HepG2 (cell line): ENCODE results near the gene CHN2. TPM values are rescaled to one million over a fixed set of nuclear protein-coding genes. Genes with fewer than 3 reads are reported as not detected.

Experiments used
- BRF2 ChIP-seq: sonication (generic); formaldehyde crosslinking; IDR thresholded peaks from 2 replicates; pipeline ENCODE4 v1.8.1; 2022; ENCODE audit warnings: mild to moderate bottlenecking, missing genetic modification reagents
- CC2D1A ChIP-seq: sonication (generic); formaldehyde crosslinking; IDR thresholded peaks from 2 replicates; pipeline ENCODE4 v1.8.1; 2023; ENCODE audit warnings: mild to moderate bottlenecking, missing genetic modification reagents
- CTCF ChIP-seq: sonication (generic); formaldehyde crosslinking; IDR thresholded peaks from 2 replicates; pipeline ENCODE4 v1.5.0; 2020; ENCODE audit warnings: mild to moderate bottlenecking, missing genetic modification reagents, moderate library complexity
- HMGA1 ChIP-seq: sonication (generic); formaldehyde crosslinking; conservative IDR thresholded peaks from 2 replicates; pipeline ENCODE4 v1.4.0; 2020; ENCODE audit warnings: missing genetic modification reagents
- HMGXB4 ChIP-seq, 2 experiments: sonication (generic) in 1 of 2; formaldehyde crosslinking in 1 of 2; IDR thresholded peaks; 2 replicates each; pipeline versions ENCODE4 v1.4.0 to v1.6.1; 2018 to 2020; ENCODE audit warnings: missing genetic modification reagents in 2 of 2, borderline replicate concordance in 1 of 2, low read depth in 1 of 2, mild to moderate bottlenecking in 1 of 2, missing biosample characterization in 1 of 2
- HNRNPH1 ChIP-seq: fragments of 200-400 bp; formaldehyde crosslinking; optimal IDR thresholded peaks from 2 replicates; pipeline ENCODE3; 2017; ENCODE audit warnings: mild to moderate bottlenecking, low read depth, low read length
- MXD3 ChIP-seq: IDR thresholded peaks from 2 replicates; pipeline ENCODE4 v1.6.1; 2016; ENCODE audit warnings: mild to moderate bottlenecking, missing biosample characterization, missing genetic modification reagents
- POLR2G ChIP-seq: fragments of 200-400 bp; formaldehyde crosslinking; IDR thresholded peaks from 2 replicates; pipeline ENCODE4 v1.6.1; 2018; ENCODE audit warnings: mild to moderate bottlenecking, low read depth, low read length, moderate library complexity
- SNRNP70 ChIP-seq: fragments of 200-400 bp; formaldehyde crosslinking; IDR thresholded peaks from 2 replicates; pipeline ENCODE4 v1.6.1; 2017; ENCODE audit warnings: mild to moderate bottlenecking, low read depth, low read length, moderate library complexity
- TRIM22 ChIP-seq: fragments of 450-650 bp; IDR thresholded peaks from 2 replicates; pipeline ENCODE4 v1.6.1; 2017
- ZKSCAN8 ChIP-seq: IDR thresholded peaks from 2 replicates; pipeline ENCODE4 v1.6.1; 2016; ENCODE audit warnings: borderline replicate concordance, missing genetic modification reagents, missing compliant biosample characterization
- ZNF383 ChIP-seq: sonication (generic); formaldehyde crosslinking; IDR thresholded peaks from 2 replicates; pipeline ENCODE4 v1.4.0; 2020; ENCODE audit warnings: missing genetic modification reagents, mild to moderate bottlenecking, borderline replicate concordance
- ZNF512 ChIP-seq: sonication (generic); formaldehyde crosslinking; IDR thresholded peaks from 2 replicates; pipeline ENCODE4 v1.4.0; 2020; ENCODE audit warnings: mild to moderate bottlenecking, missing genetic modification reagents
- ZNF569 ChIP-seq: sonication (generic); formaldehyde crosslinking; IDR thresholded peaks from 2 replicates; pipeline ENCODE4 v1.5.0; 2020; ENCODE audit warnings: mild to moderate bottlenecking, missing genetic modification reagents, moderate library complexity, borderline replicate concordance
- ZNF784 ChIP-seq: sonication (generic); formaldehyde crosslinking; IDR thresholded peaks from 2 replicates; pipeline ENCODE4 v1.5.1; 2020; ENCODE audit warnings: missing genetic modification reagents, mild to moderate bottlenecking, borderline replicate concordance
- ZNF800 ChIP-seq: sonication (generic); formaldehyde crosslinking; IDR thresholded peaks from 2 replicates; pipeline ENCODE4 v1.4.0; 2020; ENCODE audit warnings: missing genetic modification reagents
- polyA plus RNA-seq, 8 experiments: library from polyadenylated mRNA; depleted of rRNA in 3 of 8; stranded (reverse) in 7 of 8; unstranded in 1 of 8; fragments of >200 nt; fragmentation: Illumina TruSeq in 4 of 8; extraction: Trizol in 4 of 8; gene quantifications; 2 replicates each; pipeline versions ENCODE4 v1.2.1 to v1.2.3, GENCODE V29; 2011 to 2016; ENCODE audit warnings: low read depth in 4 of 8, missing spikeins in 1 of 8, mixed read lengths in 1 of 8; ENCODE audit not compliant: insufficient read depth in 1 of 8
- total RNA-seq, 5 experiments: library from RNA; depleted of rRNA; stranded (reverse); fragments of >200 nt; fragmentation: Illumina TruSeq; extraction: Trizol; gene quantifications; 2 replicates each; pipeline ENCODE4 v1.2.3, GENCODE V29; 2016; ENCODE audit warnings: low read depth in 1 of 5

The CHN2 gene
- total and polyA plus RNA-seq, 2 of the 13 experiments (the other 11 are each of a cell fraction or from before 2014, with no cell fraction given), result 23.5 to 30.5 TPM

GRCh38 chr7:29291723-29292618 lies 97.4 kb downstream of the CHN2 start (continued):
- TF ChIP-seq ZNF784, result no peak
- TF ChIP-seq MXD3, result no peak
- TF ChIP-seq CTCF (CRISPR knock-in tag), result no peak
- TF ChIP-seq ZNF383 (CRISPR knock-in tag), result no peak
- TF ChIP-seq BRF2 (CRISPR knock-in tag), result no peak
- TF ChIP-seq HMGA1 (CRISPR knock-in tag), result no peak
- no peak for TF ChIP-seq ZNF569
- no peak for TF ChIP-seq POLR2G
- TF ChIP-seq CC2D1A (CRISPR knock-in tag), result no peak
- TF ChIP-seq HNRNPH1, result no peak
- TF ChIP-seq HMGXB4 (CRISPR knock-in tag; IDR thresholded peaks at IDR 0.05; ENCODE audit: borderline replicate concordance in 1 of 2, low read depth in 1 of 2), result no peak
- no peak for TF ChIP-seq ZNF800
- no peak for TF ChIP-seq ZNF512 (CRISPR knock-in tag)
- no peak for TF ChIP-seq TRIM22
- TF ChIP-seq SNRNP70, result no peak
- peak; percentile 98 for TF ChIP-seq ZKSCAN8
